SK-N-SH treated with all-trans-retinoic acid at 6 μM for 48 hours (cell line): Measurements from ENCODE around the gene DNAAF3.

ENCODE experiments used
- ATAC-seq: fragments of 200-7000 bp; cut with Tn5 transposase; 3 replicates; pipeline ENCODE4 v1.9.1; 2020; ENCODE audit warnings: mild to moderate bottlenecking, moderate library complexity
- ARNTL ChIP-seq: fragments of 450-650 bp; formaldehyde crosslinking; IDR thresholded peaks from 2 replicates; pipeline ENCODE4 v1.5.0; 2020; ENCODE audit warnings: low read depth, mild to moderate bottlenecking, moderate library complexity, borderline replicate concordance
- BACH2 ChIP-seq: fragments of 250-450 bp; sonication (Bioruptor Pico); IDR thresholded peaks from 2 replicates; pipeline ENCODE4 v1.9.0; 2021; ENCODE audit warnings: mild to moderate bottlenecking, borderline replicate concordance
- CSDC2 ChIP-seq: fragments of 250-450 bp; sonication (Bioruptor Pico); IDR thresholded peaks from 2 replicates; pipeline ENCODE4 v1.5.0; 2020; ENCODE audit warnings: mild to moderate bottlenecking, moderate library complexity
- ESRRG ChIP-seq: fragments of 250-450 bp; sonication (Bioruptor Pico); IDR thresholded peaks from 2 replicates; pipeline ENCODE4 v1.6.1; 2021; ENCODE audit warnings: mild to moderate bottlenecking
- GLIS3 ChIP-seq: fragments of 250-450 bp; sonication (Bioruptor Pico); IDR thresholded peaks from 2 replicates; pipeline ENCODE4 v1.5.0; 2020; ENCODE audit warnings: mild to moderate bottlenecking, moderate library complexity
- ISL1 ChIP-seq: fragments of 250-450 bp; sonication (Bioruptor Pico); IDR thresholded peaks from 2 replicates; pipeline ENCODE4 v2.1.2; 2022; ENCODE audit warnings: mild to moderate bottlenecking, moderate library complexity
- OSR1 ChIP-seq: fragments of 250-450 bp; sonication (Bioruptor Pico); IDR thresholded peaks from 2 replicates; pipeline ENCODE4 v1.8.0; 2022; ENCODE audit warnings: moderate library complexity, mild to moderate bottlenecking, inconsistent platforms
- RARB ChIP-seq: fragments of 250-450 bp; sonication (Bioruptor Pico); IDR thresholded peaks from 2 replicates; pipeline ENCODE4 v1.8.0; 2021; ENCODE audit warnings: mild to moderate bottlenecking, moderate library complexity
- SNAI2 ChIP-seq: fragments of 250-450 bp; sonication (Bioruptor Pico); IDR thresholded peaks from 2 replicates; pipeline ENCODE4 v1.5.0; 2020; ENCODE audit warnings: mild to moderate bottlenecking, moderate library complexity
- TCF4 ChIP-seq: fragments of 250-450 bp; sonication (Bioruptor Pico); IDR thresholded peaks from 2 replicates; pipeline ENCODE4 v1.8.0; 2021; ENCODE audit warnings: mild to moderate bottlenecking, moderate library complexity, borderline replicate concordance
- TOX ChIP-seq: fragments of 250-450 bp; sonication (Bioruptor Pico); IDR thresholded peaks from 2 replicates; pipeline ENCODE4 v1.8.0; 2021; ENCODE audit warnings: mild to moderate bottlenecking, moderate library complexity, borderline replicate concordance
- ZFP30 ChIP-seq: fragments of 450-650 bp; formaldehyde crosslinking; IDR thresholded peaks from 2 replicates; pipeline ENCODE4 v1.5.0; 2022; ENCODE audit warnings: mild to moderate bottlenecking, moderate library complexity
- ZNF565 ChIP-seq: fragments of 450-650 bp; formaldehyde crosslinking; conservative IDR thresholded peaks from 2 replicates; pipeline ENCODE4 v1.5.0; 2020; ENCODE audit warnings: low read depth, mild to moderate bottlenecking, moderate library complexity
- ZNF70 ChIP-seq: fragments of 450-650 bp; formaldehyde crosslinking; IDR thresholded peaks from 2 replicates; pipeline ENCODE4 v1.5.0; 2020; ENCODE audit warnings: mild to moderate bottlenecking, moderate library complexity
- ZNF8 ChIP-seq: fragments of 450-650 bp; formaldehyde crosslinking; IDR thresholded peaks from 2 replicates; pipeline ENCODE4 v1.5.0; 2020; ENCODE audit warnings: mild to moderate bottlenecking, moderate library complexity
- TF ChIP-seq, protein P1 (sequence below): fragments of 250-450 bp; sonication (Bioruptor Pico); IDR thresholded peaks from 2 replicates; pipeline ENCODE4 v1.5.0; 2020; ENCODE audit warnings: mild to moderate bottlenecking, moderate library complexity
- TF ChIP-seq, protein P2 (sequence below): fragments of 250-450 bp; sonication (Bioruptor Pico); IDR thresholded peaks from 2 replicates; pipeline ENCODE4 v1.5.1; 2021; ENCODE audit warnings: mild to moderate bottlenecking, moderate library complexity
- TF ChIP-seq, protein P3 (sequence below): fragments of 250-450 bp; sonication (Bioruptor Pico); IDR thresholded peaks from 2 replicates; pipeline ENCODE4 v1.8.0; 2020; ENCODE audit warnings: mild to moderate bottlenecking, moderate library complexity, borderline replicate concordance
- TF ChIP-seq, protein P4 (sequence below): fragments of 250-450 bp; sonication (Bioruptor Pico); IDR thresholded peaks from 2 replicates; pipeline ENCODE4 v1.8.0; 2021; ENCODE audit warnings: low read depth, mild to moderate bottlenecking, moderate library complexity, borderline replicate concordance
- TF ChIP-seq, protein P5 (sequence below): fragments of 250-450 bp; sonication (Bioruptor Pico); IDR thresholded peaks from 2 replicates; pipeline ENCODE4 v1.5.1; 2020; ENCODE audit warnings: low read depth, mild to moderate bottlenecking, moderate library complexity

The DNAAF3 gene

DNA sequence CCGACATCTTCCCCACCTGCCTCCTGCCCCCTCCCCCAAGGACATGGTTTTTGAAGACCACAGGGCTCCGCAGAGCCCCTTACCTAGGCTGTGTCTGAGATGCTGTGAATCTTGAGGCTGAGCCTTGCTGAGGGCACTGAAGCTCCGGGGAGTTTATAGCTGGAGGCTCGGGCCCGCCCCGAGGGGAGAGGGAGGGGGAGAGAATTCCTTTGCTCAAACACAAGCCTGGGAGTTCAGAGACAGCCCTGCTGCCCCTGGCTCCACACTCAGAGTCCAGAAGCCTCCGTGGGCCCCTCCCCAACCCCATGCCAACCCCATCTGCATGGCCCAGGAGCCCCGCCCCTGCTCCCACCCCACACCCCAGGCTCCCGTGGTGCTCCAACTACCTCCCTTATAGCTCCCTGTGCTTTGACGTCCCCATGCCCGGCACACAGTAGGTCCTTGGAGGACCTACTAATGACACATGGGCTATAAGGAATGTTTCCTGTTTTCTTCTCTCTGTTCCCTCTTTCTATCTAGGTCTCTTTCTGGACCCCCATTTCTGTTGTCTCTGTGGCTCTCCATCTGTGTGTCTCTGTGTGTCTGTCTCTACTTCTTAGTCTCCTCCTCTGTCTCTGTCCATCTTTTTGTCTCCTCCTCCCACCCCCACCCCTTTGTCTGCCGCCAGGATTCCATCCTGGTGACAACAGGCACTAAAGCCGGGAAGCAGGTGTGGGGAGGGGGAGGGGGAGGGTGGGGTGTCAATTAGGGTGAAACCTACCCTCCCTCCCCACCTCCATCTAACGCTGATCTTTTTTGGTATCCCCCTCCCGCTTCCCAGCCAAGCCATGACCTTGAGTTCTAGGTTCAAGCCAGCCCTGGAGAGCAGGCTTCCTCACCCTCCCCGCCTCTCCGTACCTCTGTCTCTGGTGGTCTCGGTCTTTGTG is 17.1 kb downstream of the DNAAF3 start, which contains the start of gene TNNT1:
Gene TNNT1 (minus strand): TSS at position 129 of the 926 bp plus-strand sequence. CDS start 2,049 bp downstream, outside the sequence.
- no peak for TF ChIP-seq OSR1 (CRISPR knock-in tag)
- TF ChIP-seq, protein P1, sequence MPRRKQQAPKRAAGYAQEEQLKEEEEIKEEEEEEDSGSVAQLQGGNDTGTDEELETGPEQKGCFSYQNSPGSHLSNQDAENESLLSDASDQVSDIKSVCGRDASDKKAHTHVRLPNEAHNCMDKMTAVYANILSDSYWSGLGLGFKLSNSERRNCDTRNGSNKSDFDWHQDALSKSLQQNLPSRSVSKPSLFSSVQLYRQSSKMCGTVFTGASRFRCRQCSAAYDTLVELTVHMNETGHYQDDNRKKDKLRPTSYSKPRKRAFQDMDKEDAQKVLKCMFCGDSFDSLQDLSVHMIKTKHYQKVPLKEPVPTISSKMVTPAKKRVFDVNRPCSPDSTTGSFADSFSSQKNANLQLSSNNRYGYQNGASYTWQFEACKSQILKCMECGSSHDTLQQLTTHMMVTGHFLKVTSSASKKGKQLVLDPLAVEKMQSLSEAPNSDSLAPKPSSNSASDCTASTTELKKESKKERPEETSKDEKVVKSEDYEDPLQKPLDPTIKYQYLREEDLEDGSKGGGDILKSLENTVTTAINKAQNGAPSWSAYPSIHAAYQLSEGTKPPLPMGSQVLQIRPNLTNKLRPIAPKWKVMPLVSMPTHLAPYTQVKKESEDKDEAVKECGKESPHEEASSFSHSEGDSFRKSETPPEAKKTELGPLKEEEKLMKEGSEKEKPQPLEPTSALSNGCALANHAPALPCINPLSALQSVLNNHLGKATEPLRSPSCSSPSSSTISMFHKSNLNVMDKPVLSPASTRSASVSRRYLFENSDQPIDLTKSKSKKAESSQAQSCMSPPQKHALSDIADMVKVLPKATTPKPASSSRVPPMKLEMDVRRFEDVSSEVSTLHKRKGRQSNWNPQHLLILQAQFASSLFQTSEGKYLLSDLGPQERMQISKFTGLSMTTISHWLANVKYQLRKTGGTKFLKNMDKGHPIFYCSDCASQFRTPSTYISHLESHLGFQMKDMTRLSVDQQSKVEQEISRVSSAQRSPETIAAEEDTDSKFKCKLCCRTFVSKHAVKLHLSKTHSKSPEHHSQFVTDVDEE (CRISPR knock-in tag), result no peak
- no peak for TF ChIP-seq ZNF565
- TF ChIP-seq BACH2 (CRISPR knock-in tag), result no peak
- TF ChIP-seq, protein P2, sequence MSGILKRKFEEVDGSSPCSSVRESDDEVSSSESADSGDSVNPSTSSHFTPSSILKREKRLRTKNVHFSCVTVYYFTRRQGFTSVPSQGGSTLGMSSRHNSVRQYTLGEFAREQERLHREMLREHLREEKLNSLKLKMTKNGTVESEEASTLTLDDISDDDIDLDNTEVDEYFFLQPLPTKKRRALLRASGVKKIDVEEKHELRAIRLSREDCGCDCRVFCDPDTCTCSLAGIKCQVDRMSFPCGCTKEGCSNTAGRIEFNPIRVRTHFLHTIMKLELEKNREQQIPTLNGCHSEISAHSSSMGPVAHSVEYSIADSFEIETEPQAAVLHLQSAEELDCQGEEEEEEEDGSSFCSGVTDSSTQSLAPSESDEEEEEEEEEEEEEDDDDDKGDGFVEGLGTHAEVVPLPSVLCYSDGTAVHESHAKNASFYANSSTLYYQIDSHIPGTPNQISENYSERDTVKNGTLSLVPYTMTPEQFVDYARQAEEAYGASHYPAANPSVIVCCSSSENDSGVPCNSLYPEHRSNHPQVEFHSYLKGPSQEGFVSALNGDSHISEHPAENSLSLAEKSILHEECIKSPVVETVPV (CRISPR knock-in tag), result no peak
- no peak for TF ChIP-seq ZNF8 (CRISPR knock-in tag)
- TF ChIP-seq, protein P3, sequence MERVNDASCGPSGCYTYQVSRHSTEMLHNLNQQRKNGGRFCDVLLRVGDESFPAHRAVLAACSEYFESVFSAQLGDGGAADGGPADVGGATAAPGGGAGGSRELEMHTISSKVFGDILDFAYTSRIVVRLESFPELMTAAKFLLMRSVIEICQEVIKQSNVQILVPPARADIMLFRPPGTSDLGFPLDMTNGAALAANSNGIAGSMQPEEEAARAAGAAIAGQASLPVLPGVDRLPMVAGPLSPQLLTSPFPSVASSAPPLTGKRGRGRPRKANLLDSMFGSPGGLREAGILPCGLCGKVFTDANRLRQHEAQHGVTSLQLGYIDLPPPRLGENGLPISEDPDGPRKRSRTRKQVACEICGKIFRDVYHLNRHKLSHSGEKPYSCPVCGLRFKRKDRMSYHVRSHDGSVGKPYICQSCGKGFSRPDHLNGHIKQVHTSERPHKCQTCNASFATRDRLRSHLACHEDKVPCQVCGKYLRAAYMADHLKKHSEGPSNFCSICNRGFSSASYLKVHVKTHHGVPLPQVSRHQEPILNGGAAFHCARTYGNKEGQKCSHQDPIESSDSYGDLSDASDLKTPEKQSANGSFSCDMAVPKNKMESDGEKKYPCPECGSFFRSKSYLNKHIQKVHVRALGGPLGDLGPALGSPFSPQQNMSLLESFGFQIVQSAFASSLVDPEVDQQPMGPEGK (CRISPR knock-in tag), result no peak
- no peak for TF ChIP-seq TOX
- TF ChIP-seq ARNTL (CRISPR knock-in tag), result no peak
- TF ChIP-seq CSDC2, result no peak
- no peak for TF ChIP-seq RARB
- no peak for TF ChIP-seq SNAI2 (CRISPR knock-in tag)
- TF ChIP-seq GLIS3 (CRISPR knock-in tag), result no peak
- TF ChIP-seq, protein P4, sequence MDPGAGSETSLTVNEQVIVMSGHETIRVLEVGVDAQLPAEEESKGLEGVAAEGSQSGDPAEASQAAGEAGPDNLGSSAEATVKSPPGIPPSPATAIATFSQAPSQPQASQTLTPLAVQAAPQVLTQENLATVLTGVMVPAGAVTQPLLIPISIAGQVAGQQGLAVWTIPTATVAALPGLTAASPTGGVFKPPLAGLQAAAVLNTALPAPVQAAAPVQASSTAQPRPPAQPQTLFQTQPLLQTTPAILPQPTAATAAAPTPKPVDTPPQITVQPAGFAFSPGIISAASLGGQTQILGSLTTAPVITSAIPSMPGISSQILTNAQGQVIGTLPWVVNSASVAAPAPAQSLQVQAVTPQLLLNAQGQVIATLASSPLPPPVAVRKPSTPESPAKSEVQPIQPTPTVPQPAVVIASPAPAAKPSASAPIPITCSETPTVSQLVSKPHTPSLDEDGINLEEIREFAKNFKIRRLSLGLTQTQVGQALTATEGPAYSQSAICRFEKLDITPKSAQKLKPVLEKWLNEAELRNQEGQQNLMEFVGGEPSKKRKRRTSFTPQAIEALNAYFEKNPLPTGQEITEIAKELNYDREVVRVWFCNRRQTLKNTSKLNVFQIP, result no peak
- TF ChIP-seq ISL1 (CRISPR knock-in tag), result no peak
- TF ChIP-seq ZFP30 (CRISPR knock-in tag), result no peak
- TF ChIP-seq, protein P5, sequence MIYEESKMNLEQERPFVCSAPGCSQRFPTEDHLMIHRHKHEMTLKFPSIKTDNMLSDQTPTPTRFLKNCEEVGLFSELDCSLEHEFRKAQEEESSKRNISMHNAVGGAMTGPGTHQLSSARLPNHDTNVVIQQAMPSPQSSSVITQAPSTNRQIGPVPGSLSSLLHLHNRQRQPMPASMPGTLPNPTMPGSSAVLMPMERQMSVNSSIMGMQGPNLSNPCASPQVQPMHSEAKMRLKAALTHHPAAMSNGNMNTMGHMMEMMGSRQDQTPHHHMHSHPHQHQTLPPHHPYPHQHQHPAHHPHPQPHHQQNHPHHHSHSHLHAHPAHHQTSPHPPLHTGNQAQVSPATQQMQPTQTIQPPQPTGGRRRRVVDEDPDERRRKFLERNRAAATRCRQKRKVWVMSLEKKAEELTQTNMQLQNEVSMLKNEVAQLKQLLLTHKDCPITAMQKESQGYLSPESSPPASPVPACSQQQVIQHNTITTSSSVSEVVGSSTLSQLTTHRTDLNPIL (CRISPR knock-in tag), result no peak
- TF ChIP-seq, all 23 proteins: peak for 0
- ATAC-seq, result peak; percentile 50

DNA sequence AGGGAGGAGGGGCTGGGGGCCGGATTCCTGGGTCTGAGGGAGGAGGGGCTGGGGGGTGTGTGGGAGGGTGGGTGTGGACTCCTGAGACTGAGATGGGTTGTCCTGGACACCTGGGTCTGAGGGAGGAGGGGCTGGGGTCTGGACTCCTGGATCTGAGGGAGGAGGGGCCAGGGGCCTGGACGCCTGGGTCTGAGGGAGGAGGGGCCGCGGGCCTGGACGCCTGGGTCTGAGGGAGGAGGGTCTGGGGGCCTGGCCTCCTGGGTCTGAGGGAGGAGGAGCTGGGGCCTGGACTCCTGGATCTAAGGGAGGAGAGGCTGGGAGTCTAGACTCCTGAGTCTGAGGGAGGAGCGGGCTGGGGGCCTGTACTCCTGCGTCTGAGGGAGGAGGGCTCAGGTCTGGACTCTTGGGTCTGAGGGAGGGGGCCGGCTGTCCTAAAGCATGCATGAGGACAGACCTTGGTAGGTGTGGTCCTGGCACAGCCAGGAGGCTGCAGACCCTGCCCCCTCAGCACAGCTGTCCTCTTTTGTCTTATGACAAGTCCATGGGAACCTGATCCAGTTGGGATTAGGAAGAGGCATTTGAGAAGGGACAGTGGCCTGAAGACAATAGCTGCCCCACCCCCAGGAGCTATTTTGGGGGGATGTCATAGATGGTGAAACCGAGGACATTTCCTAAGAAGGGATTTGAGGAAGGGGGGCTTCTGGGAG is 18.7 kb downstream of the DNAAF3 start:
- ATAC-seq, result no peak
- no peak for TF ChIP-seq RARB
- no peak for TF ChIP-seq ZNF565
- TF ChIP-seq ESRRG (CRISPR knock-in tag), result no peak

DNA sequence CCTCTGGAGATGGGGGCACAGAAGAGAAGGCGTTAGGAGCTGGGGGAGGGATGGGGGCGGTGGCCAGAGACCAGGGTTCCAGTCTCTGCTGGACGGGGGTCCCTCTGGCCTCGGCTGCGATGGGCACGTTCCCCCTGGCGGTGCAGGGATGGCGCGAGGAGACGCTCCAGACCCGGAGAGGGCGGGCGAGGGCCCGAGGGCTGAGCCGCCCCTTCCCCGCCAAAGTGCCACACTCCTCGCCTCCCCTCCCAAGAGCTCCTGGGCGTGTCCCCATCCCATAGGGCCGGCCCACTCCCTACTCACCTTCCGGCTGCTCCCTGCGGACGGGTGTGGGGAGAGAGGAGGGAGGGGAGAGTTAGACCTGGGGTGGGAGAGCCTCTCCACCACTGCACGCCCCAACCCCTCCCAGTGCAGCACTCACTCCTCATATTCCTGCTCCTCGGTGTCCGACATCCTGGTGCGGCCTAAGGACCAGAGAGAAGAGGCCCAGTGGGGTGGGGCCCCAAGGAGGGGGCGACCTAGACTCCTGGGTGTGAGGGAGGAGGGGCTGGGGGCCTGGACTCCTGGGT is 19.6 kb downstream of the DNAAF3 start:
- ATAC-seq, result peak; percentile 51
- TF ChIP-seq, protein P4, result no peak
- TF ChIP-seq ZNF70 (CRISPR knock-in tag) (no peak), TCF4 (no peak)
- TF ChIP-seq, protein P3 (CRISPR knock-in tag), result no peak
